Erythroblast (primary cell): ENCODE data around the gene COX7A2.

Source experiments
- GATA1 ChIP-seq: IDR thresholded peaks from 2 replicates; pipeline ENCODE4 v1.6.1; 2011; ENCODE audit warnings: low read depth, mild to moderate bottlenecking, control low read depth, low read length, moderate library complexity
- POLR2A ChIP-seq: IDR thresholded peaks from 2 replicates; pipeline ENCODE4 v1.6.1; 2011; ENCODE audit warnings: mild to moderate bottlenecking, low read length

- TF ChIP-seq POLR2A (no peak), GATA1 (no peak)
Measured at GRCh38 chr6:75213112-75213511, 30.5 kb downstream of the COX7A2 start.
